GM21737 (cell line): Measurements from ENCODE around the gene DNMT3A.
A peak's percentile ranks its signal among the peaks of the same experiment; 100 is the strongest.

ENCODE experiments used
- ATAC-seq: cut with Tn5 transposase; IDR thresholded peaks from one replicate; pipeline ENCODE4 v1.9.1; 2021; ENCODE audit warnings: mild to moderate bottlenecking, moderate library complexity; ENCODE audit not compliant: unreplicated experiment

The DNMT3A gene

DNA sequence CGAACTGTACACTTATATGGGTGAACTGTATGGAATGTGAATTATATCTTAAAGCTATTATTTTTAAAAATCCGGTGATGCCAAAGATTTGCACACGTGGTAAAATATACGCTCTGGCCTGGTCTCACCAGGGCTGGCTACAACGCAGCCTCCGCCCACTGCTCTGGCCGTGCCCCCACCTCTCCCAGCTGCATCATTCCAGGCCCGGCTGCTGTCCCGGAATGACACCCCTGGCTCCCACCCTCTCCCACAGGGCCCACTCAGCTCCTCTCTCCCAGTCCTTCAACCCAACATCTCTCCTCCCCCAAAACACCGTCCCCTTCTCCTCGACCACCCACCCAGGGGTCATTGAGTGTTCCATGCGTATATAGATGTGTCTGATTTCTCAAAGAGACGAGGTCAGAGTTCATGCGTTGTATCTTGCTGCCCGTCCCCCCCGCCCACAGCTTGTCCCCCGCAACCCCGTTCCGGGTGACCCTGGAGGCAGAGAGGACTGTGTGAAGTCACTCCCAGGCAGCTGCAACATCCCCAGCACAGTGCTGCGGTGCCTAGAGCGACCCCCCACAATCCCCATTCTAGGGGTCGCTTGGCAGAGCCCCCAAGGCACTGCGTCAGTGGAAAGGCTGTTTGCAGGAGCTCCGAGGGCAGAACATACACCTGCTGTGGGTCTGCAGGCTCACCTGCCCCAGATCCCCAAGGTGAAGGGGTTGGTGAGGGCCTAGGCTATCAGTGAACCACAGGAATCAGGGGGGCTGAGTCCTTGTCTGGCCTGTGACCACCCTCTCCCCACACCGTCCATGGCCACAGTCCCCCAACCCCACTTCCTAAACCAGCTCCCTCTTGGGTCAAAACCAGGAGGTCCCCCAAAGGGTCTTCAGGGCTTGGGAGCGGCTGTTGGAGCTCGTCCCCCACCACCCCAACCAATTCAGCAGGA, 13.3 kb downstream of the DNMT3A start:
- ATAC-seq: no peak

DNA sequence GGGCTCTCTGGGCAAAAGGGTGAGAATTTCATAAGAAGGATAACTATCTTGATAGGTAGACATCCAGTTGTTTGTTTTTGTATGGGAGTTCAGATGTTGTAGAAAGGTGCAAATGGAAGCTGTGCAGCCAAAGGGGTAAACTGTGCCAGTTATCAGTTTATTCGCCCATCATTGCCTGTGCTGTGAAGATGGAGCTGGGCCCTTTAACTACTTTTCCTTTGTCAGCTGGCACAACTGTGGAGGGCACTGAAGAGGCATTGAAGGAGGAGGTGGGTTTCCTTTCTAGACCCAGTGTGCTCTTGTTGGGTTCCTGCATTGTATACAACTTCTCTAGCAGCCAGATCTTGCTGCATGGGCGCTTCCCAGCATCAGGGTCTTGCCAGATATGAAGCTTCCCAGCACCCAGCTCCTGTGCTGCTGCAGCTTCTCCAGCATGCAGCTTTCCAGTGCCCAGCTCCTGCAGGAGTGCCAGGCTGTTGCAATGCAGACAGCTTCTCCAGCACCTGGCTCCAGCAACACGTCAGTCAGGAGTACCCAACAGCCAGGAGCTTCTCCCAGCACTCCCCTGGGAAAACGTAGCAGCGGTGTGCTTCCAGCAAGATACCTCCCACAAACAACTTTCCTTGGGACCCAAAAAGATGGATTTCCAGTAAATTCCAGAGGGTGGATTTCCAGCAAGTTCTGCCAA, 15.3 kb downstream of the DNMT3A start:
- ATAC-seq: no peak

DNA sequence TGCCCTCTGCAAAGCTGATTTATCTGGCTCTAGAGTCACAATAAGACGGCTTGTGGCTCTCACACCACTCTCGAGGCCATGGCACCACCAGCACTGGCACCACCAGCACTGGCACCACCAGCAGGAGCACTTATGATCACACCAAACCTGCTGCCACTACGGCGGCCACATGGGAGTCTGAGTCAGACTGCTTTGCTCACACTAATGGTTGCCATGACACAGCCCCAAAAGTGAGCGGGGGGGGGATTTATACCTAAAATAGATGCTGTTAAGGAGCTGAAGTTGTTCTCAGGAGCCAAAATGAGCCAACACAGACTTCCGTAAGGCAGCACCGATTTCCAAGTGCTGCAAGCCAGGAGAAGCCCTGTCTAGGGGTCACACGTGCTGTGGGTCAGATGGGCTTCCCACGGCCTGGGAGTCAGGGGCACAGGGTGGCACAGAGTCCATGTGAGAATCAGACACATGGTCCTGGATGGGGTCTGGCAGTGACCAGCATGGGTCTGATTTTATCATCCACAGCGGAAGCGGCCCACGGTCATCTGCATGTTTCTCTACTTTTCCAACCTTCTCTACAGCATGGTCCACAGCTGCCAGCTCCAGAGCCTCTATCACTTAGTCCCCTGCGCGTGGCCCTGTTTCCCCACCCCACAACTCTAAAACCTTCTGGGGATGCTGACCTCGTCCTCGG, 16.7 kb downstream of the DNMT3A start:
- no peak for ATAC-seq

DNA sequence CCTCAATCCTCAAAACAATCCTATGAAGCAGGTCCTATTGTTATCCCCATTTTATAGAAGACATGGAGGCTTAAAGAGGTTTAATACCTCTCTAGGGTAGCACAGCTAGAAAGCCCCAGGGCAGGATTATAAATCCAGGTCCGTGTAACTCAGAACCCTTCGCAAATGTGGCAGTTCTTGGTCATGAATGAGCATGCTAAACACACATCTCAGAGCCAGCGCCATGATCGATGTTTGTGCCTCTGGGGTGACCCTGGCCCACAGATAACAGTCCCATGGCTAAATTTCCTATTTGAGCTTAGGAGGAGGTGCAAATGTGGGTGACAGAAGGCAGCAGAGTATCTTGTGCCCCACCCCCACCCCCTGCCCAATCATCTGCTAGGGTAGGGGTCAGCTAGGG, 17.5 kb downstream of the DNMT3A start:
- no peak for ATAC-seq

DNA sequence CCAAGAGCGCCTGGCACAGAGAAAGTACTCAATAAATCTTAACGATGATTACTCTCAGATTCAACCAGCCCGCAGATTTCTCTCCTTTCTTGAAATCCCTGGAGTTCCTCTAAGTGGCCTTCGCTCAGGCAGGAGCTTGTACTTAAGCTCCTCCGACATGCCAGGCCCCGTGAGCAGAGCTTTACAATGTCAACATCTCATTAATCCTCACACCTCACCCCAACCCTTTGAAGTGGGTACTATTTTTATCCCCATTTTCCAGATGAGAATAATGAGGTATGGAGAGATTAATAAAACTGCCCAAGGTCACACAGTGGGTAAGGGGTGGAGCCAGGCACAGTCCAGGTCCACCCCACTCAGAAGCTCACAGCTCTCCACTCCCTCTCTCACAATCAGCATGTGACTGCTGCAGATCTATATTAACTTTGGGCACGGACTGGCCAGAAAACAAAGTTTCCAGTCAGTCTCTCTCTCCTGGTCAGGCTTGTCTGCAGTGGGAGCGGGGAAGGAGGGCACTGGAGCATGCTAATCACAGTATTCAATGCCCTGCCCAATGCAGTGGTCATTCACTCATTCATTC, 18.0 kb downstream of the DNMT3A start:
- ATAC-seq: no peak

DNA sequence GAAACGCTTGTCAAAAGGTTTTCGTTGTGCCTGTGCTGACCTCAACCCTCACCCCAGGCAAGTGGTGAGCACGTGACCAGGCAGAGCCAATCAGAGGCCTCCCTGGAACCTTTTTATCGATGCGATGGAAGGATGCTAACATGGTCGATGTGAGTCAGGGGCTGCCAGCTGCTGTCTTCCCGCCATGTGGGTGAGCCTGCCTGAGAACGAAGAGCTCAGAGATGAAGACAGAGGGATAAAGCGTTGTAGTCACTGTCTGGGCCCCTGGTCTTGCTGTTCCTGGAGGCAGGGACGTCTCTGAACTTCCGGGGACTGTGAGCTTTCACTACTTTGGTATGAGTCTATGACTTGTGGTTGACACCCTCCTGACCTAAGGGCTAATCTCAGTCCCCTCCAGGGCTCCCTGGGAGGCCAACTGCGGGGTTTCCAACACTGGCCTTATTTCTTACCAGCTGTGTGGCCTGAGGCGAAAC, 18.6 kb downstream of the DNMT3A start:
- ATAC-seq: no peak

DNA sequence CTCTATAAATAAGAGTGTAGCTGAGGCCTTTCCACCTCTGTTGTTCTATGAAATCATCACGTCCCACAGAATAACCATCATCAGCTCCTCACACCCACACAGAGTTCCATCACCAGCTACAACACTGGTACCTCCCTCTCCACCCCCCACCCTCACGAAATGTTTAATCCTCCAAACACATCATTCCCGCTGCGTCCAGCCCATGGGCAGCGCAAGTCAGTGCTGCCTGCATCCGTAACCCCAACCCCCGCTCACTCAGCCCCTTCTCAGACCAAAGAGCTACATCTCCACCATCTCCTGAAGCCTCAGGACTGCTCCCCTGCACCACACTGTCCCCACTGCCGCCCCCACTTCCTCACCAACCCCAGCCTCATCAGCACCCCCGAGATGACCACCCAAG, 19.4 kb downstream of the DNMT3A start:
- no peak for ATAC-seq

DNA sequence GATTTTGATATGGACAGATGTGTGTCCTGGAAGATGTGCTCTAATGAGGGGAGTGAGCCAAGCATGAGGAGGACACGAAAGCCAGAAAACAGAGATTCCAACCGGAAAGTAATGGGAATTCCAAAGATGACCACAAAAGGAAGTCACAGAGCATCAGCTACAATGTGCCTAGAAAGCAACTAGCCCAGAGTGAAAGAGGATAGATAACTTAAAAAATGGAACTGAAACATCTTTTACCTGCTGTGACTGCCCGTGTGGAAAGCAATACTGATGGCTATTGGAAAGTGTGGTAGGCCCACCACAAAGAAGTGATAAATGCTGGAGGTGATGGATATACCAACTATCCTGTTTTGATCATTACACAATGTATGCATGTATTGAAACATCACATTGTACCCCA, 21.6 kb downstream of the DNMT3A start:
- no peak for ATAC-seq

DNA sequence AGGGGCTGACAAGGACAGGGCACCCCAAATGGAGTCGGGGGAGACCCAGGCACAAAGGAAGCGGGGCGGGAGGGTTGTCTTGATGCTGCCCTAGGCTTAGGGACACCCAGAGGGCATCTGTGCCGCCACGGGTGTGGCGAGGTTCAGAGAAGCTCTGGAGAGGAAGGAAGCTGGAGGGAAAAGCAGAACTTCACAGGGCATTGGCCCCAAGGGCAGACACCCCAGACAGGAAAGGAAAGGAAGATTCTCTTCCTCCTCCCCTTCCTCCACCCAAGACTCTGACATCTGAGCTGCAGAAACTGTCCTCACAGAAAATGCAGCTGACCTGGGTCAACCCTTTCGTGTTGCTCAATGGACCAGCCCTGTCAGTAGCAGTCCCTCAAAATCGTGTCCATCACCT, 25.6 kb downstream of the DNMT3A start:
- no peak for ATAC-seq

DNA sequence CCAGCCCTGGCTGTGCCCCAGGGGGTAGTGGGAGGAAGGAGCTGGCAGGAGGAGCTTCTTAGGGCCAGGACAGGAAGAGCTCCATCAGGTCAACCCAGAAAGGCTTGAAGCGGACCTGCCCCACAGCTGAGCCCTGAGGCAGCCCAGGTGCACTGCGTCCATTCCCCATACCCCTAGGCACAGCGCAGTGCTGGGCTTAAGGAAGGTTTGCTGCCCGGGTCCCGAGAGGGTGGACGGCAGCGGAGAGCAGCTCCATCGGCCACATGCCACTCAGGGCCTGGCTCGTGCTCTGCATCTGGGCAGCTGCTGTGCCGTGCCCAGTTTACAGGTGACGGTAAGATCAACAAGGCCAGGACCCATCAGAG, 26.4 kb downstream of the DNMT3A start:
- ATAC-seq: no peak

DNA sequence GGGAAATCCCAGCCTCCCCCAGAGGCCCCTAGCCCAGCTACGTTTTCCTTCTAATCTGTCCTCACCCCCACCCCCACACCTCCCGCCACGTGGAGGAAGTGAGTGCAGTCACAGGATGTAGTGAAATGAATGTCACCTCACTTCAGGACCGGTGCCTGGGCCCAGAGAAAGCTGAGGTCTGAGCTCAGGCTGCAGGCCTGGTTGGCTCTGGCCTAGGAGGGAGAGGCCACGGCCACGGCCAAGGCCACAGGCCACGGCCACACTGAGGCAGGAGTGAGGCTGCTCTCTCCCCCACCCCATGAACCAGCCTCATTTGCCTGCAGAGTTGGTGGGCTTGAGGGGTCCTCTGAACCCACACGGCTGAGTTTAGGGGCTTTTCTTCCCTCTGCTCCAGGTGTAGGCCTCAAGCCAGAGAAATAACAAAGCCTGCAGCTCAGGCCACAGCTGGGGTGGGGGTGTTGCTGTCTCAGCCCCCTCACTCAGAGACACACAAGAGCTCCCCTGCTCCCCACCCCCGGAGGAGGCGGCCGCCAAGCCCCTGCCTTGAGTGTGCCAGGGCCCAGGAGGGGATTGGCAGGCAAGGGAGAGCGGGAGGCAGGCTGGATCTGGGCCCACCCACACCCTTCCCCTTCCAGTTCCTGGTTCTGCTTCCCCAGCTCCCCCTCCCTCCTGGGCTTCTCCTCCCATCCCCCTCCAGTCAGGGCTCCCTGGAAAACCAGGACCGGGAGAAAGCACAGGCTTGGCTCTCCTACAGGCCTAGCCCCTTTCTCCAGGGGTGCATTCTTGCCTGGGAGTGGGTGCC, 27.0 kb downstream of the DNMT3A start:
- peak; percentile 77 for ATAC-seq

DNA sequence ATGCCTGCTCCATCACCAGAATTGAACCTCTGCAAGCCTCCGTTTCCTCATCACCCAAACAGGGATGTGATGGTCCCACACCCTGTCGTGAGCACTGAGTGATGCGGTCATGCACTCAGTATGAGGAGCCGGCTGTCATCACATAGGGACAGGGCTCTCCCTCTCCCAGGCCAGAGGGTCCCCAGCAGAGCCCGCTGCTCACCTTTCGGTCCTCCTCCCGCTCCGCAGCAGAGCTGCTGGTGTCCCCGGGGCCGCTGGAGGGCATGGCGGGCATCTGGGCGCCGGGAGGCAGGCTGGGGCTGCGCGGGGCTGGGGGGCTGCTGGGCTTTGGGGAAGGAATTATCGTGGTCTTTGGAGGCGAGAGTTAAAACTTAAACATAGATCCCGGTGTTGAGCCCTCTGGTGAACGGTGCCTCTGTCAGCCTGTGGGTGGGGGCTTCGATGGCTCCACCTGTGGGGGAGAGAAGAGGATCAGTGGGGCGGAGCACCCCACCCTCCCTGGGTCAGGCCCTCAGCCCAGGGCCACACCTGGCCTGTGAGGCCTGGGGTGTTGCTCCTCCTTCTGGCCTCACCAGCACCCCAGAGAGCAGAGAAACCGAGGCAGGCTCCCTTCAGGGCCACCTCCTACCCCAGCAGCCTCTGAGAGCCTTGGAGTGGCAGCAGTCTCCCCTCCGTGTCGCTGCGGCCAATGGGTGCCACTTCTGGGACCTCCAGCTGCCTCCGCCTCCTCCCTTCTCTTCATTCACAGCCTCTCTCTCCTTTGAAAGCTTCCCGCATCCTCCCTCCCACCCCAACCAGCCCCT, 27.8 kb downstream of the DNMT3A start:
- peak; percentile 15 for ATAC-seq

DNA sequence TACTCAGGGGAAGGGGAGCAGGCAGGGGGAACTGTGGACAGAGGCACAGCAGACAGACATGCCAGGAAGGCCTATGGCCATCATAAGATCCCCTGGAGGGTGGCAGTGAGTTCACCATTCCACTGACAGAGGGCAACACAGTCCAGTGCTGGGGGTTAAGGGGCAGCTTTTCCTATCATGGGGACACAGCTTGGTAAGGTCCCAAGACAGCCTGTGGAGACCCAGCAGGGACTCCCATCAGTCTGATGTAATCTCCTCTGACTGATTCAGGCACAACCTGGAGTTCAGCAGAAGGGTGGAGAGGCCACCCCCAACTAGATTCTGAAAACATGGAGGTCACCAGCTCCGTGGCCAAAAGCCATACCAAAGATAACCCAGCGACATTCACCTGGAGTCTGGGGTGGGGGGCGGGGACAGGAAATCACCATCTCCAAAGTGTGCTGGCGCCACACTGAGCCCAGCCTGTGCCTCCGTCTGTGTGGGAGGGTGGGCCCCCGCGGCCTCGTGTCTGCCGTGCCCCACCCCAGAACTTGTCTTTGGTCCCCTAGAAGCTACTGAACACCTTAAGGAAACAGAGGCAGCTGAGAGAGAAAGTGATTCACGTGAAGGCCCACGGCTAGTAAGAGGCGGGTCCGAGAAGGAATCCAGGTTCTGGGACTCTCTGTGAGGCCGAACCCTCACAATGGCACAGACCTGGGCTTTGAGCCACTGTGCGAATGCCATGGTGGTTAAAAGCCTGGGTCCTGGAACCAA, 28.6 kb downstream of the DNMT3A start:
- no peak for ATAC-seq

DNA sequence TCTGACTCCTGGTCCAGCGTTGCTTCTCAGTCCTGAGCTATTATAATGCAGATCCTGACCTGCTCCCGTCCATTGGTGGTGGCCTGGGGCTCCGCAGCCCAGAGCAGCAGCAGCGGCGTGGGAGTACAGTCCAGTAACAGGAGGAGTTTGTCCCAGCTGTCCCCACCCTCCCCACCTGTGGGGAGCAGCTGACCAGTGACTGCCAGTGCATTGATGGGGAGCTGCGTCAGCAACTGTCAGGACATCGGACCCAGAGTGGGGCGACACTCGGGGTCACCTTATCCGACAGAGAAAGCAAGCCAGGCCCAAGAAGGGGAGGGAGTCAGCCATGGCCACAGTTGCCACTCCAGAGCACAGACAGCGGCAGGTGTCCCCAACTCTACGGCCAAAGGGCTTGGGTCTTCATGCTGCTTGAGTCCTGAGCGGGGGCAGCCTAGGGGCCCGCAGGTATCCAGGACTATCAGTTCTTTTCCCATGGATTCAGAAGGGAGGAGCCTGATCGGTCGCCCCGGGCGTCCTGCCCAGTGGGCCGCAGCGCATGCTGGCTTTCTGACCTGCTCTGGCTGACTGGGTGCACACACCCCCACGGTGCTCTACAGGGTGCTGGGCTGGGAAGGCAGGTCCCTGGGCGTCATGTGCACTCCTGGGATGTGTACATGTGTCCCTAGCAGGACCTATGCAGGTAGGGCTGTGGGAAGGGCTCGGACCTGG, 29.7 kb downstream of the DNMT3A start:
- ATAC-seq: no peak

DNA sequence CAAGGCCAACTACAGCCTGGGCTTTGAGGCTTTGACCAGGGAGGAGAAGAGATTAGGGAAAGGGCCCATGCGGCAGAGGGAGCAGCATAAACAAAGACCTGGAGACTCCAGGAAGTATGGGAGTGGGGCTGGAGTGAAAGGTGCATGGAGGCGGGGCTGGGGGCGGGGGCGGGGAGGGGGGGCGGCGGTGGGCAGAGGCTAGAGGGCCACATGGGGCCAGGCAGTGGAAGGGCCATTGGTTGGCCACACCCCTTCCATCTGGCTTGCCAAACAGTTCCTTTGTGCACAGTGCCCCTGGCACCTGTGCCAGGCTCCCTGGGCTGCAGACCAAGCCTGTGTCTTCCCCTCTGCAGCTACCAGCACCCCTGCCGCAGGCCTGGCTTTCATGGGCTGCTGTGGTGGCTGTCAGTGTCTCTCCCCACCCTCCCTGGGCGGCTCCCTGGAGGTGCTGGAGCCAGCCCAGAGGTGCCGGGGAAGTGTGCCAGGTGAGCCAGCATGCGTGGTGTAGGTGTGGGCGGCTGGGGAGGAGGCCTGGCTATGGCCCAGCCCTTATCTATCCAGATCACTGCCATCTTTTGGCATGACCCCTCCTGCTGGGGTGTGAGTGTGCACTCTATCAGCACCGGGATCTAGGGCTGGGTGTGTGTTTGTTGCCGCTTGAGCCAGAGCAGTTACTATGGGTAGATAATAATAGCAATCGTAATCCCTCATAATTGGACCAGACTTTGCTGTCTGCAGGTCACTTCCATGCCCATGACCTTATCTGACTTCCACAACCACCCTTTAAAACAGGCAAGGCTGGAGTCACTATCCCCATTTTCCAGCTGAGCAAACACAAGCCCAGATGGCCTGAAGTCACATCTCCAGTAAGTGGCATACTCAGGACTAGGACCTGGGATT, 30.5 kb downstream of the DNMT3A start:
- no peak for ATAC-seq

DNA sequence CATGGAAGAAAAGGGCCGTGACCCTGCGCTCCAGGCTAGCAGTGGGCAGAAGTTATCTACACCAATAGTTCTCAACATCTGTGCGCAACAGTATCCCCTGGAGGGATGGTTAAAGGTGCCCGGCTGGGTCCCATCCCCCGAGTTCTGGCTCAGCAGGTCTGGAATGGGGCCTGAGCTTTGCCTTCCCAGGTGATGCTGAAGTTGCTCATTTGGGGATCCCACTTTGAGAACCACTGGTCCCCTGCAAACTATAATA, 31.1 kb downstream of the DNMT3A start:
- no peak for ATAC-seq

DNA sequence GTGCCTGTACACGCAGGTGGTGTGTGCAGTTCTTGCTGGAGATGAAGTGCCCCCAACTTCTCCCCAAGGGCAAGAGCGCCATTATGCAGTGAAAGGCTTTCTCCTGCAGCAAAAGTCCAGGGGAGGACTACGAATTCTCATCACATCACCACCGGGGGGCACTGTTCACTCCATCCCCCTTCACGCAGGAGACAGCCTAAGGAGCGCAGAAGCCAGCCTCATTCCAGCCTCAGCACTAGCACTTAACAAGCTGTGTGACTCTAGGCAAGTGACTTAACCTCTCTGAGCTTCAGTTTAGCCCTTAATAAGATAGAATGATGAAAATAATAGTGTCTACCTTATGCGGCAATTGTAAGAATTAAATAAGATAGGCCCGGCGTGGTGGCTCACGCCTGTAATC, 32.3 kb downstream of the DNMT3A start:
- ATAC-seq: no peak

DNA sequence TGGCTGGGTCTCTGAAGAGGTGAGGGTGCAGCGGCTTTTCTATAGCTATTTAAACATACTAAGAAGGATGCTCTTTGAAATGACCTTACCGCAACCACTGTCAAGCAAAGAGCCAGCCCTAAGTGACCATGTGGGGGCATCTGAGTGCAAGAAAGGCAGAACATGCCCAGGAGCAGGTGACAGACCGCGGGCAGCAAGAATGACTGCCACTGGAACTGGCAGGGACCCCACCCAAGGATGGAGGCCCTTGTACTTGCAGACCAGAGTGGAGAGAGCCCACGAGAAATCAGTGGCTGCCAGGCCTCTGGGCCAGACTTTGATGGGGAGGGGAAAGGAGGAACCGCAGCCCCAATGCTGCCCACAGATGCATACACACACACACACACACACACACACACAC, 33.1 kb downstream of the DNMT3A start:
- ATAC-seq: no peak
